DOHH2 (cell line): ENCODE measurements around the gene XRCC3.

Experiments
- CTCF ChIP-seq: fragments of 200-600 bp; sonication (generic); IDR thresholded peaks from one replicate; pipeline ENCODE4 v1.5.1; 2014; ENCODE audit warnings: antibody characterized with exemption, mild to moderate bottlenecking, low read depth, low read length; ENCODE audit not compliant: poor library complexity, severe bottlenecking
- EZH2phosphoT487 ChIP-seq: fragments of 200-600 bp; sonication (generic); IDR thresholded peaks from 2 replicates; pipeline ENCODE4 v1.6.1; 2017; ENCODE audit warnings: borderline replicate concordance, mild to moderate bottlenecking, antibody characterized with exemption, low read length, moderate library complexity, mixed read lengths

- TF ChIP-seq CTCF: no peak
- no peak for TF ChIP-seq EZH2phosphoT487
Measured at GRCh38 chr14:103711516-103712431, 3.5 kb downstream of the XRCC3 start.
